ENCODE data around the gene AZIN2. TPM values are rescaled to one million over a fixed set of nuclear protein-coding genes. Genes with fewer than 3 reads are reported as not detected.

The AZIN2 gene
- total RNA-seq, 6 donors from 2014 or later = 1.5 to 4.8 (median 2.8) TPM

DNA sequence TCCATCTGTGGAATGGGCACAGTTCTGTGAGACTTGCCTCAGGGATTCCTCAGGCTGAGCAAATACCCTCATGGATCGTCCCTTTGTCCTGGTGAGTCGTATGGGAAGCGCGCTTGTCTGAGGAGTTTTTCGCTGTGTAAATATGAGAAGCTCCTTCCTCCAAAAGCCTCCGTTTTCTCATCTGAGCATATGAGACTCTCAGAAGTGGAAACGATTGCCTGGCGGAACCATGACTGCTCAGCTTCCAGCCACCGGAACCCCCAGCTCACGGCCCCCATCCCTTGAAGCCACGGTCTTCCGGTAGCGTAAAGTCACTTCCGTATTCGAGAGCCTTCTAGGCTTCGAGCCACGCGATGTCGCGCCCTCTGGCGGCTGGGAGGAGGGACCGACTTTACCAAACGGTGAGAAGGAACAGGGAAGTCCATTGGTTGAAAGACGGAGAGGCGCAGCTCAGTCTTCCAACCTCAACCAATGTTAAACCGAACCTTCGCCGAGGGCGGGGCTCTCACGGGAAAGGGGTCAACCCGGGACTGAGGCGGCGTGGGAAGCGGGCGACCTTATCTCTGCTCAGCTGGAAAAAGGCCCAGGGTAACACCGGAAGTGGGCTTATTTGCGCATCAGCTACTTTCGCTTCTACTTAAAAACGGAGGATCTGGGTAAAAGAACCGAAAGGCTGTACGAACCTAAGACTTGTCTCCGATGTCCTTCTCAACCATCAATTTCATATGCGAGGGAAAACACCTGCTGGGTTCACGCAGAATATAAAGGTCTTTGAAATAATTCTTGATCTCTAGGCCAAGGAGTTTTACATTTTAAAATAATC lies 46.3 kb downstream of the AZIN2 start:
- no peaks in the 10 kb centered on the region for H3K27me3 ChIP-seq

DNA sequence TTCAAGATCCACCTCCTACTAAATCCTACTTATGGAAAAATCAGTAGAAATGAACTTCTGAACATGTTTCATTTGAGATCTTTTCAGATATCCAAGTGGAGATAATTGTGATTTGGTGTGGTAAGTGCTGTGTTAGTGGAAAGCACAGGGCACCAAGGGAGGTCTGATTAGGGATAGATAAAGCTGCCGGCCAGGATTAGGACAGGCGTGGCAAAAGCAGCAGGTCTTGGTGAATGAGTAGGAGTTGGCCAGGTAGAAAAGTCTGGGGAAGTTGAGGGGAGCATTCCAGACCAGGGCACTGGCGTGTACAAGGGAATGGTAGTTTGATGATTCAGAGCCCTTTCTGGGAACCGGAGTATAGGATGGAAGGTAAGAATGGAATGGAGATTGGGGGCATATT lies 47.8 kb downstream of the AZIN2 start:
- Histone ChIP-seq H3K27me3 (no peaks in the 10 kb centered on the region), H3K4me3 (no peak overlapping the region), H3K36me3 (no peaks in the 10 kb centered on the region), H3K4me1 (peaks cover 14 to 23% (median 16%) of the 10 kb centered on the region in 4 donors), H3K27ac (no peak overlapping the region), H3K9me3 (no peaks in the 10 kb centered on the region)
- DNase-seq (no peak), ATAC-seq (ENCODE audit: low FRiP score in 2 of 2) (no peak)
- 91 to 94% methylated on average over 4 of the region's 4 CpGs for WGBS, 2 donors
- TF ChIP-seq POLR2AphosphoS5 (IDR thresholded peaks at IDR 0.05) = no peak
- TF ChIP-seq POLR2A (IDR thresholded peaks at IDR 0.05) = no peak
- no peak for TF ChIP-seq EP300 (IDR thresholded peaks at IDR 0.05)
- TF ChIP-seq, protein P1, sequence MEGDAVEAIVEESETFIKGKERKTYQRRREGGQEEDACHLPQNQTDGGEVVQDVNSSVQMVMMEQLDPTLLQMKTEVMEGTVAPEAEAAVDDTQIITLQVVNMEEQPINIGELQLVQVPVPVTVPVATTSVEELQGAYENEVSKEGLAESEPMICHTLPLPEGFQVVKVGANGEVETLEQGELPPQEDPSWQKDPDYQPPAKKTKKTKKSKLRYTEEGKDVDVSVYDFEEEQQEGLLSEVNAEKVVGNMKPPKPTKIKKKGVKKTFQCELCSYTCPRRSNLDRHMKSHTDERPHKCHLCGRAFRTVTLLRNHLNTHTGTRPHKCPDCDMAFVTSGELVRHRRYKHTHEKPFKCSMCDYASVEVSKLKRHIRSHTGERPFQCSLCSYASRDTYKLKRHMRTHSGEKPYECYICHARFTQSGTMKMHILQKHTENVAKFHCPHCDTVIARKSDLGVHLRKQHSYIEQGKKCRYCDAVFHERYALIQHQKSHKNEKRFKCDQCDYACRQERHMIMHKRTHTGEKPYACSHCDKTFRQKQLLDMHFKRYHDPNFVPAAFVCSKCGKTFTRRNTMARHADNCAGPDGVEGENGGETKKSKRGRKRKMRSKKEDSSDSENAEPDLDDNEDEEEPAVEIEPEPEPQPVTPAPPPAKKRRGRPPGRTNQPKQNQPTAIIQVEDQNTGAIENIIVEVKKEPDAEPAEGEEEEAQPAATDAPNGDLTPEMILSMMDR (IDR thresholded peaks at IDR 0.05) = no peak

More for the DNA sequence above, 46.3 kb downstream of the AZIN2 start:
- WGBS, 2 donors = 1 to 4% methylated on average over 17 to 44 of the region's 44 CpGs
- Histone ChIP-seq H3K27ac (peak overlapping the region; percentile 69 to 90 (median 86)), H3K4me3 (peak overlapping the region; percentile 60 to 72 (median 62)), H3K9me3 (no peaks in the 10 kb centered on the region), H3K36me3 (no peaks in the 10 kb centered on the region), H3K4me1 (peaks cover 14 to 23% (median 16%) of the 10 kb centered on the region in 4 donors)
- ATAC-seq (ENCODE audit: low FRiP score in 2 of 2) = peak; percentile 99
- DNase-seq = peak; percentile 97 to 98
- TF ChIP-seq POLR2A (IDR thresholded peaks at IDR 0.05) (peak in 3 of 4 donors; percentile 21 to 71 (median 35)), POLR2AphosphoS5 (IDR thresholded peaks at IDR 0.05) (peak; percentile 91 to 96), EP300 (IDR thresholded peaks at IDR 0.05) (peak in 2 of 4 donors; percentile 1 to 77)
- TF ChIP-seq, protein P1 (IDR thresholded peaks at IDR 0.05) = peak; percentile 84 to 98 (median 94)

DNA sequence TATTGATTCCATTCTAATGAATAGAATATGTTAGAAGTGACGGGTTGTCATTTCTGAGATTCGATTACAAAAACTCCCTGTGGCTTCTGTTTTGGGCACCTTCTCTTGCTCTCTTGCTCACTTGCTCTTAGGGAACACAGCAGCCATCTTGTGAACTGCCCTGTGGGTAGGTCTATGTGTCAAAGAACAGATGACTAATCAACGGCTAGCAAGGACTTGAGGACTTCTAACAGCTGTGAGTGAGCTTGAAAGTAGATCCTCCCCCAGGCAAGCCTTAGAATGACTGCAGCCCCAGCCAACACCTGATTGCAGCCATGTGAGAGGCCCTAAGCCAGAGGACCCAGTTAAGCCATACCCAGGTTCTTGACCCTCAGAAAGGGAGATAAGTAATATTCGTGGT lies 49.3 kb downstream of the AZIN2 start:
- no peak for ATAC-seq (ENCODE audit: low FRiP score in 2 of 2)
- H3K36me3 ChIP-seq = no peaks in the 10 kb centered on the region
- DNase-seq = no peak
- 76 to 79% methylated on average over 4 of the region's 4 CpGs for whole genome bisulfite sequencing, 2 donors
- no peak overlapping the region for H3K27ac ChIP-seq
- TF ChIP-seq EP300 (IDR thresholded peaks at IDR 0.05) (no peak), POLR2A (IDR thresholded peaks at IDR 0.05) (no peak), POLR2AphosphoS5 (IDR thresholded peaks at IDR 0.05) (no peak)
- TF ChIP-seq, protein P1 (IDR thresholded peaks at IDR 0.05) = no peak
- H3K4me3 ChIP-seq = no peak overlapping the region
- H3K9me3 ChIP-seq = no peaks in the 10 kb centered on the region
- H3K4me1 ChIP-seq = peaks cover 14 to 23% (median 16%) of the 10 kb centered on the region in 4 donors
- no peaks in the 10 kb centered on the region for H3K27me3 ChIP-seq

DNA sequence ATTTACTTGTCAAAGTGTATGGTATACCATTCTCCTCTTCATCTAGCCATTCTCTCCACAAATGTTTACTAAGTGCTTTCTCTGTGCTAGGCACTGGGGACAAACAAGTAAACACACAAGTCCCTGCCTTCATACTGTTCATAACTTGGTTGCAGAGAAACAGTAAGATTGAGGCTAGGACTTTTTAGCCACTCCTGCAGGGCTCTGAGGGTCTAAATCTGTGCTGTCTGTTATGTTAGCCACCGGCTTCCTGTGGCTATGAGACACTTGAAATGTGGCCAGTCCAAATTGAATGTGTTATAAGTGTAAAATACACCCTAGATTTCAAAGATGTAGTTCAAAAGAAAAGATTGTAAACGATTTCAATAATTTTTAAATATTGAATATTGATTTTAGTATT lies 50.2 kb downstream of the AZIN2 start:
- ATAC-seq (ENCODE audit: low FRiP score in 2 of 2) (no peak), DNase-seq (no peak)
- 82 to 83% methylated on average over 2 of the region's 2 CpGs for WGBS, 2 donors

More for the DNA sequence above, 50.2 kb downstream of the AZIN2 start:
- no peaks in the 10 kb centered on the region for H3K9me3 ChIP-seq
- TF ChIP-seq POLR2AphosphoS5 (IDR thresholded peaks at IDR 0.05) = no peak
- TF ChIP-seq, protein P1 (IDR thresholded peaks at IDR 0.05) = no peak
- no peak for TF ChIP-seq EP300 (IDR thresholded peaks at IDR 0.05)
- no peak for TF ChIP-seq POLR2A (IDR thresholded peaks at IDR 0.05)
- no peak overlapping the region for H3K4me3 ChIP-seq
- no peaks in the 10 kb centered on the region for H3K36me3 ChIP-seq
- peaks cover 14 to 19% (median 16%) of the 10 kb centered on the region in 4 donors for H3K4me1 ChIP-seq
- H3K27me3 ChIP-seq = no peaks in the 10 kb centered on the region
- no peak overlapping the region for H3K27ac ChIP-seq

All from upper lobe of left lung (tissue), 6 donors.